Measurements from ENCODE around the gene LCP2.

DNA sequence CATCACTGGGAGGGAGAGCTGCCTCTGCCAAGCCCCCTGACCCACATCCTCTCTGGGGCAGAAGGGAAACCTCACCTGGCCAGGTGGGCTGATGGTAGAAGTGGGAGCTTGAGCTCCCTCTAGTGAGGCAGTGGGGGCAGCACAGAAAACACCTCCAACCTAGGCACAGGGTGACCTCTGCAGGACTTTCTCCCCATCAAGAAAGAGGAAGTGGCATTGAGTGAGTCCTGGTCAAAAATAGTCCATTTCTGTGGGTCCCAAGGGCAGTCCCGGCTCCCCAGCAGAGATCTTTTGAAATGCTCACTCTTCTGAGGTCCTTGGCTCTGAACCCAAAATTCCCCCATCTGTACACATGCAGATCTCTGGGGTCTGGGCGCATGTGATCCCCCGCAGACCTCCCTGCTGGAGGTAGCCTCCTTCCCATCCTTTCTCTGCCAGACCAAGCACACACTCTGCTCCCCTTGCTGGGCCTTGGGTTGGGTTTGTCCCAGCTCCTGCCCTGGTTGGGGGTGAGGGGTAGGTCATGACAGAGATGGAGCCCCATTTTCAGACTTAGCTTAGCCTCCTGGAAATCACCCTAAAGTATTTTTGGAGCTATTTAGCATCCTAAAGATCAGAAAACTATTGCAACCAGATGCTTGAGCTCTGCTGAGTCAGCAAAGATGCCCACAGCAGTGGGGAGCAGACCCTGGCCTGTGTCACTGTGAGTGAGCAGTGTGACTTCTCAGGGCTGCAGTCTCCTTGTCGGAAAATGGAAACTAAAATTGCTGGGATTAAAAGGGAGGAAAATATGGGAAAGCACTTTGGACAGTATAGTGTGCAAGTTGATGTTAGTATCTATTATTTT is 41.6 kb upstream of the LCP2 start:
- TF ChIP-seq, protein P1, sequence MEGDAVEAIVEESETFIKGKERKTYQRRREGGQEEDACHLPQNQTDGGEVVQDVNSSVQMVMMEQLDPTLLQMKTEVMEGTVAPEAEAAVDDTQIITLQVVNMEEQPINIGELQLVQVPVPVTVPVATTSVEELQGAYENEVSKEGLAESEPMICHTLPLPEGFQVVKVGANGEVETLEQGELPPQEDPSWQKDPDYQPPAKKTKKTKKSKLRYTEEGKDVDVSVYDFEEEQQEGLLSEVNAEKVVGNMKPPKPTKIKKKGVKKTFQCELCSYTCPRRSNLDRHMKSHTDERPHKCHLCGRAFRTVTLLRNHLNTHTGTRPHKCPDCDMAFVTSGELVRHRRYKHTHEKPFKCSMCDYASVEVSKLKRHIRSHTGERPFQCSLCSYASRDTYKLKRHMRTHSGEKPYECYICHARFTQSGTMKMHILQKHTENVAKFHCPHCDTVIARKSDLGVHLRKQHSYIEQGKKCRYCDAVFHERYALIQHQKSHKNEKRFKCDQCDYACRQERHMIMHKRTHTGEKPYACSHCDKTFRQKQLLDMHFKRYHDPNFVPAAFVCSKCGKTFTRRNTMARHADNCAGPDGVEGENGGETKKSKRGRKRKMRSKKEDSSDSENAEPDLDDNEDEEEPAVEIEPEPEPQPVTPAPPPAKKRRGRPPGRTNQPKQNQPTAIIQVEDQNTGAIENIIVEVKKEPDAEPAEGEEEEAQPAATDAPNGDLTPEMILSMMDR (IDR thresholded peaks at IDR 0.05) = peak in 5 of 6 experiments; percentile 38 to 68 (median 57)
- TF ChIP-seq POLR2A (IDR thresholded peaks at IDR 0.05) = no peak

Data from esophagus squamous epithelium (tissue), 4 donors.